Ramos (cell line): Measurements from ENCODE around the gene RAMAC.
"Not testable (repeated sequence)": the region's sequence is repeated elsewhere in the genome, so short reads cannot be mapped to it uniquely, and the experiment has no call there.

Experiments used
- in situ Hi-C: fragments of 300-500 bp; cut with MboI; formaldehyde crosslinking; loops from one replicate; pipeline ENCODE4 v1.14.3; 2022; ENCODE audit warnings: low sequenced_read_pairs; ENCODE audit not compliant: unreplicated experiment

The RAMAC gene

DNA sequence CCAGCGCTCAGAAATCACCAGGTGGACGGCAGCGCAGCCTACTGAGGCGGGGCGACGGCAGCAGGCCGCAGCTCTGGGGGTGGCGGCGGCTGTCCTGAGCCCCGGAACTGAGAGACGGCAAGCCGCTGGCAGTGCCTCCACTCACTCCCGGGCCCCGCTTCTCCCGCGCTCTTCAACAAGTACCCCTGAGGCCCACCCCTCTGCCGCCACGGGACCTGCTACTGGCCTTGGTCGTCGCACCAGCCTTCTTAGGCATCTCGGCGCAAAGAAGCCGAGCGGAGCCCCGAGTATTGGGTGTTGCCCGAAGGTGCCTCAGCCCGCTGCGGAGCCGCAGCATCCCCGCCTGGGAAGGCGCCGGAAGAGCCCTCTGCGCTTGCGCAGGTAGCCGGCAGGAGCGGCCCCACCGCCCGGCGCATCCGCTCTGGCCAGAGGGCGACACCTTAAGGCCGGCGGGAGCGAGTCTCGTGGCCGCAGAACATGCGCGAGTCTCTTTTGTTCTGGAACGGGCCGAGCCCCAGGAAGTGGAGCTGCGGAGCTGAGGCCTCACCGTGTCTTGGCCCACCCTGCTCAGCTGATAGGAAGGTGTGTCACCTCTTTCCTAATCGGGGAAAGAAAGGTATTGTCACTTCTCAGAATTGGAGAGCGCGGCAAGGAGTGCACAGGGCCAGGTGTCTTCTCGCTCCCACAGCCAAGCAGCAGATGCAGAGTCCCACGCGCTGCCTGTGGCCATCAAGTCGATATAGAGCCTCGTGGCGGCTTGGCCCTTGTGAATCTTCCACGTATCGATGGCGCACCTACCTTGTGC lies 25.5 kb downstream of the RAMAC start, which contains the start of gene C15orf40:
TSS of gene C15orf40 (minus strand) at position 369 of the 805 bp plus-strand sequence. CDS start at position 337, 32 bp downstream.
- in situ Hi-C loops: no loop called here

DNA sequence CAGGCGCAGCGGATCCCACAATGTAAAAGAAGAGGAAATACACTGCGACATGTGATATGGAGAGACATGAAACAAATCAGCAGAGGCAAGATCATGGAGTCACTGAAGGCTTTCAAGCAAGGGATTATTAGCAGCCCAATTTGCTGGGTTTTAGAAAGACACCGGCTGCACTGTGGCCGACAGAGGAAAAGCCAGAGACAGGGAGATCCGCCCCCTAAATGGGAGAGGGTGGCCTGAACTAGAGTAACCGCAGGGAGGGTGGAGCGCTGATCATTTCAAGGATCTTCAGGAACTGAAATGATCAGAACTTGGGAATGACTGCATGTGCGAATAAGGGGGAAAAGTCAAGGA lies 26.0 kb downstream of the RAMAC start:
- in situ Hi-C loops: no loop called here

DNA sequence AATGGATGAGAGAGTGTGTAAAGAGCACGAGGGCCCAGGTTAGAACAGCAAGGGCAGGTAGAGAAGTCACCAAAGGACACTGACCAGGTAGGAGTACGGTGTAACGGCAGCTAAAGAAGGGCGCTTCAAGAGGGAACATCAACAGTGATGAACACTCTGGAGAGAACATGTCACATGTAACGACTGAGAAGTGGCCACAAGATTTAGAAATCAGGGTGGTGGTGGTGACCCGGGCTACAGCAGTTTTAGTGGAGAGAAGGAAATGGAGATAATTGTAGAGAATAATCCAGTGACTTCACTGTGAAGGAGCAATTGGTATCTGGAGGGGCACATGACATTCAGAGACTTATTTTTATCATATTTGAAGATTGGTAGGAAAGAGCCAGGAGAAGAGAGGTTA lies 26.6 kb downstream of the RAMAC start:
- in situ Hi-C loops: no loop called here

- in situ Hi-C loops: no loop called here
These were observed 28.2 kb downstream of the RAMAC start for GRCh38 chr15:83014205-83014653.

DNA sequence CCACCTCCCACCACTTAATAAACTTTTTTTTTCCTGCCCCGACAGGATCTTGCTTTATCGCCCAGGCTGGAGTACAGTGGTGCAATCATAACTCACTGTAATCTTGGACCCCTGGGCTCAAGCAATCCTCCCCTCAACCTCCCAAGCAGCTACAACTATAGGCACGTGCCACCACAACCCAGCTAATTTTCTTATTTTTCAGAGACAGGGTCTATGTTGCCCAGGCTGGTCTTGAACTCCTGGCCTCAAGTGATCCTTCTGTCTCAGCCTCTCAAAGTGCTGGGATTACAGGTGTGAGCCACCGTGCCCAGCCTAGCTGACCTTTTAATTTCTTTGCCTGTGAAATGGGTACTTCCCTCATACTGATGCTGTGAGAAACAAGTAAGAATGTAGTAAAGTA lies 29.4 kb downstream of the RAMAC start:
- in situ Hi-C loops: no loop called here

DNA sequence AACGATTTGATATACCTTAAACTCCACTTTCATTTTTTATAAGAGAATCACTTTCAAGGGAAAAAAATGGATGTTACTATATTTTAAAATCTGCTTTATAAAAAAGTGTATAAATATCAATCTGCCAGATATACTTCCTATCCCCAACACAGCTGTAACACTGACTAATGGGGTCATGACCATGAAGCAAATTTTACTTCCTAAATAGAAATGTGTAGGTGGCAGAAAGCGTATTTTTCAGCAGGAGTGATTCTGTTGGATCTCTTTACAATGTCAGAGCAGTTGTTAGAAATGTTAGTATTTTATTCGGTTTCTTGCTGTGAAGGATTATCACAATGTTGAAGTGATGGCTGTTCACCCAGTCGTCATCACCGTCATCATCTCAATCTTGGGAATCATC lies 30.9 kb downstream of the RAMAC start:
- in situ Hi-C loops: no loop called here

GRCh38 chr15:83018436-83018835 lies 32.4 kb downstream of the RAMAC start:
- in situ Hi-C loops: no loop called here

- in situ Hi-C loops: no loop called here
These were observed 44.0 kb downstream of the RAMAC start for GRCh38 chr15:83030021-83030420.

DNA sequence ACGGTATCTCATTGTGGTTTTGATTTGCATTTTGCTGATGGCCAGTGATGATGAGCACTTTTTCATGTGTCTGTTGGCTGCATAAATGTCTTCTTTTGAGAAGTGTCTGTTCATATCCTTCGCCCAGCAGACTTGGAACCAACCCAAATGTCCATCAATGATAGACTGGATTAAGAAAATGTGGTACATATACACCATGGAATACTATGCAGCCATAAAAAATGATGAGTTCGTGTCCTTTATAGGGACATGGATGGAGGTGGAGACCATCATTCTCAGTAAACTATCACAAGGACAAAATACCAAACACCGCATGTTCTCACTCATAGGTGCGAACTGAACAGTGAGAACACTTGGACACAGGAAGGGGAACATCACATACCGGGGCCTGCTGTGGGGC lies 45.2 kb downstream of the RAMAC start:
- in situ Hi-C loops: not testable (repeated sequence)

GRCh38 chr15:83036253-83036652 lies 50.2 kb downstream of the RAMAC start:
- in situ Hi-C loops: no loop called here

GRCh38 chr15:83039206-83039605 lies 53.2 kb downstream of the RAMAC start:
- in situ Hi-C loops: no loop called here
